ENCODE data around the gene SLC13A3.

- TF ChIP-seq CTCF (conservative IDR thresholded peaks at IDR 0.05) (no peak), EZH2 (IDR thresholded peaks at IDR 0.05; ENCODE audit: low read depth) (no peak)
Measured at GRCh38 chr20:46695892-46696291, 44.6 kb upstream of the SLC13A3 start.

All from PC-9 (cell line).